Ovary (tissue), 3 donors: ENCODE measurements around the gene TACC2.

Experiments used
- EP300 ChIP-seq: sonication (generic); formaldehyde crosslinking; IDR thresholded peaks from one replicate; pipeline ENCODE4 v1.6.1; 2017; ENCODE audit warnings: antibody characterized with exemption
- TF ChIP-seq, protein P1 (sequence below), 3 donors: fragments of 450-650 bp in 2 of 3; fragments of 200-600 bp in 1 of 3; IDR thresholded peaks; one replicate each; pipeline versions ENCODE4 v1.5.1 to v1.8.0; 2016 to 2022; ENCODE audit warnings: antibody characterized with exemption in 3 of 3, mild to moderate bottlenecking in 1 of 3
- donor health status: DM: no; HTN: no; CAD: no.

GRCh38 chr10:122099562-122099961 is 110.6 kb downstream of the TACC2 start:
- no peak for TF ChIP-seq EP300
- TF ChIP-seq, protein P1, sequence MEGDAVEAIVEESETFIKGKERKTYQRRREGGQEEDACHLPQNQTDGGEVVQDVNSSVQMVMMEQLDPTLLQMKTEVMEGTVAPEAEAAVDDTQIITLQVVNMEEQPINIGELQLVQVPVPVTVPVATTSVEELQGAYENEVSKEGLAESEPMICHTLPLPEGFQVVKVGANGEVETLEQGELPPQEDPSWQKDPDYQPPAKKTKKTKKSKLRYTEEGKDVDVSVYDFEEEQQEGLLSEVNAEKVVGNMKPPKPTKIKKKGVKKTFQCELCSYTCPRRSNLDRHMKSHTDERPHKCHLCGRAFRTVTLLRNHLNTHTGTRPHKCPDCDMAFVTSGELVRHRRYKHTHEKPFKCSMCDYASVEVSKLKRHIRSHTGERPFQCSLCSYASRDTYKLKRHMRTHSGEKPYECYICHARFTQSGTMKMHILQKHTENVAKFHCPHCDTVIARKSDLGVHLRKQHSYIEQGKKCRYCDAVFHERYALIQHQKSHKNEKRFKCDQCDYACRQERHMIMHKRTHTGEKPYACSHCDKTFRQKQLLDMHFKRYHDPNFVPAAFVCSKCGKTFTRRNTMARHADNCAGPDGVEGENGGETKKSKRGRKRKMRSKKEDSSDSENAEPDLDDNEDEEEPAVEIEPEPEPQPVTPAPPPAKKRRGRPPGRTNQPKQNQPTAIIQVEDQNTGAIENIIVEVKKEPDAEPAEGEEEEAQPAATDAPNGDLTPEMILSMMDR (IDR thresholded peaks at IDR 0.05), result no peak
